ENCODE results near the gene ZDHHC13. TPM values are rescaled to one million over a fixed set of nuclear protein-coding genes. Genes with fewer than 3 reads are reported as not detected.

The ZDHHC13 gene
- total and polyA plus RNA-seq, 9 donors, result 5.7 to 15.4 (median 9.0) TPM

DNA sequence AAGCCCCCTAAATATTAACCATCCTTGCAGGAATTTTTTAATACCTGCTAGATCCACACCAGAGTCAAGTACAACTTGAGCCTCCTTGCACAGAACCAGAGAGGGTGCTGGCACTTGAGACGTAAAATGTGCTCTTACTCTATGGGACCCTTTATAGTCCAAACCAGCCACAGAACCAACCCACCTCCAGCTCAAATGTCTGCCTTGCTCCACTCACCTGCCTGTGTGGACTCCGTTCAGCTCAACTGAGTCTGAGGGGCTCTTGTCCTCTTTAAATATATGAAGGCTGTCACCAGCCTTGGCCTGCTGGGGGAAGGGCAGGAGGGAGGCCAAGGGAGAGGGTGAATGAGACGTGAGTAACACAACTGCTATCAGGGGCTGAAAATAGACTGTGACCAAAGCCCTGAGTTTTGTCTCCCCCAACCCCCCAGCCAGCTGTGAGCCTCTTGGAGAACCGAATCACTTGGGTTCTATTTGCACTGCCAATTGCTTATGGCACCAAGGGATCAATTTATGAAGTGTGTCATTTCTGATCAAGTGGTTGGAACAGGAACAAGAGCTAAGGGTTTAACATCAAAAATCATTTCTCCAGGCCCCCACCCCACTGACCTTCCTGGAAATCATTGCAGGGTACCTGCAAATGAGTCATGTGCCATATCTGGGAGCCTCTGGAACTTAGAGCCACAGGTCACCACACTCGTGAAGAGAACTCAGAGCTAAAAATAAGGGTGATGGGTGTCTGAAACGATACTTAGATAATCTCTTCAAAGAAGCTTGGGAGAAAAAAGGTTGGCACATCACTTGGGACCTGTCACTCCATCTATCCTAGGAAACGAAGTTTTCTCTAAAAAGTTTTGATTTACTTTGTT is 85.0 kb downstream of the ZDHHC13 start, which contains the start of gene CSRP3:
Gene CSRP3, minus strand, starts transcription at position 247 of the 869 bp plus-strand sequence. CDS start 9,535 bp downstream, outside the sequence.
- H3K36me3 ChIP-seq, result no peaks in the 10 kb centered on the region
- H3K4me1 ChIP-seq (ENCODE audit: insufficient read depth), result no peaks in the 10 kb centered on the region
- intact Hi-C loops (cut with DNase I), result no loop called here
- no peaks in the 10 kb centered on the region for H3K9me3 ChIP-seq
- H3K27ac ChIP-seq, result no peak within 1 kb of the TSS
- no peak for DNase-seq
- TF ChIP-seq POLR2A (IDR thresholded peaks at IDR 0.05), result no peak
- TF ChIP-seq, protein P1, sequence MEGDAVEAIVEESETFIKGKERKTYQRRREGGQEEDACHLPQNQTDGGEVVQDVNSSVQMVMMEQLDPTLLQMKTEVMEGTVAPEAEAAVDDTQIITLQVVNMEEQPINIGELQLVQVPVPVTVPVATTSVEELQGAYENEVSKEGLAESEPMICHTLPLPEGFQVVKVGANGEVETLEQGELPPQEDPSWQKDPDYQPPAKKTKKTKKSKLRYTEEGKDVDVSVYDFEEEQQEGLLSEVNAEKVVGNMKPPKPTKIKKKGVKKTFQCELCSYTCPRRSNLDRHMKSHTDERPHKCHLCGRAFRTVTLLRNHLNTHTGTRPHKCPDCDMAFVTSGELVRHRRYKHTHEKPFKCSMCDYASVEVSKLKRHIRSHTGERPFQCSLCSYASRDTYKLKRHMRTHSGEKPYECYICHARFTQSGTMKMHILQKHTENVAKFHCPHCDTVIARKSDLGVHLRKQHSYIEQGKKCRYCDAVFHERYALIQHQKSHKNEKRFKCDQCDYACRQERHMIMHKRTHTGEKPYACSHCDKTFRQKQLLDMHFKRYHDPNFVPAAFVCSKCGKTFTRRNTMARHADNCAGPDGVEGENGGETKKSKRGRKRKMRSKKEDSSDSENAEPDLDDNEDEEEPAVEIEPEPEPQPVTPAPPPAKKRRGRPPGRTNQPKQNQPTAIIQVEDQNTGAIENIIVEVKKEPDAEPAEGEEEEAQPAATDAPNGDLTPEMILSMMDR (IDR thresholded peaks at IDR 0.05), result no peak
- no peak for TF ChIP-seq EP300 (IDR thresholded peaks at IDR 0.05)
- H3K4me3 ChIP-seq, result no peak within 1 kb of the TSS
- WGBS, 3 donors, result 70 to 79% (median 74%) methylated on average over 7 of the region's 7 CpGs
- no peaks in the 10 kb centered on the region for H3K27me3 ChIP-seq

DNA sequence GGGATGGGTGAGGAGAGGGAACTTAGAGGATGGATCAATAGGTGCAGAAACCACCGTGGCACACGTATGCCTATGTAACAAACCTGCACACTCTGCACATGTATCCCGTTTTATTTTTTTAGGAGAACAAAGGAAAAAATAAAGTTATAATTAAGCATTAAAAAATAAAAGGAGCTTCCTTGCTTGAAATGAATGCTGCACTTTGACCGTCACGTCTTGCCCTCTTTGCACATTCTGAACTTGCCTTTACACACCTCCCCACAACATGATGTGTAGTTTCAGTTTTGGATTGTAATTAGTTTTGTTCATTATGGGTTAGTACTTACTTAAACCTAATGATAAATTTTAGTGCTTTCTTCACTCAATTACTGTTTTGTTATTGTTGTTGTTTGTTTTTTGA is 87.9 kb downstream of the ZDHHC13 start:
- Histone ChIP-seq H3K9me3 (no peaks in the 10 kb centered on the region), H3K36me3 (no peaks in the 10 kb centered on the region), H3K4me3 (no peak overlapping the region), H3K4me1 (ENCODE audit: insufficient read depth) (no peaks in the 10 kb centered on the region), H3K27me3 (no peaks in the 10 kb centered on the region), H3K27ac (no peak overlapping the region)
- WGBS, 3 donors, result 88 to 91% (median 91%) methylated on average over 5 of the region's 5 CpGs
- DNase-seq, result no peak
- TF ChIP-seq, protein P1 (IDR thresholded peaks at IDR 0.05), result no peak
- TF ChIP-seq EP300 (IDR thresholded peaks at IDR 0.05), result no peak
- TF ChIP-seq POLR2A (IDR thresholded peaks at IDR 0.05), result no peak
- intact Hi-C loops (cut with DNase I), result no loop called here

DNA sequence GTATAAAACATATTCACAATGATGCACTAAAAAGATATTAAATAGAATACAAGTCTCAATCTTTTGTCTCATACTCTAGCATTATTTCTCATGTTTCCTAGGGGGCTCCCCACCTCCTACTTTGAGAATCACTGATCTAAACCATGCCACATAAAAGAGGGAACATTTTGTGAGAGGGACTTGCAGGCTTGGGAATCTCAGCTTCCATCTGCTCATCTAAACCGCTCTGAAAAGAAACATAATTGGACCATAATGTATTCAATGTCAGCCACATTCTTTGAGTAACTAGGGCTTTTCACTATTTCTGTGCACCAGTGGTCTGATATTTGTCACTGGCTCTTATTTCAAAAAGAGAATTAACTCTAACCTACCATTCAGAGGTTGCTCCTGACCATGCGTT is 91.2 kb downstream of the ZDHHC13 start:
- 78 to 86% (median 80%) methylated on average over 2 of the region's 2 CpGs for WGBS, 3 donors
- Histone ChIP-seq H3K27ac (no peak overlapping the region), H3K27me3 (no peaks in the 10 kb centered on the region), H3K9me3 (no peaks in the 10 kb centered on the region), H3K36me3 (no peaks in the 10 kb centered on the region), H3K4me3 (no peak overlapping the region), H3K4me1 (ENCODE audit: insufficient read depth) (no peaks in the 10 kb centered on the region)
- intact Hi-C loops (cut with DNase I), result no loop called here
- no peak for TF ChIP-seq POLR2A (IDR thresholded peaks at IDR 0.05)
- no peak for TF ChIP-seq EP300 (IDR thresholded peaks at IDR 0.05)
- TF ChIP-seq, protein P1 (IDR thresholded peaks at IDR 0.05), result no peak
- no peak for DNase-seq

DNA sequence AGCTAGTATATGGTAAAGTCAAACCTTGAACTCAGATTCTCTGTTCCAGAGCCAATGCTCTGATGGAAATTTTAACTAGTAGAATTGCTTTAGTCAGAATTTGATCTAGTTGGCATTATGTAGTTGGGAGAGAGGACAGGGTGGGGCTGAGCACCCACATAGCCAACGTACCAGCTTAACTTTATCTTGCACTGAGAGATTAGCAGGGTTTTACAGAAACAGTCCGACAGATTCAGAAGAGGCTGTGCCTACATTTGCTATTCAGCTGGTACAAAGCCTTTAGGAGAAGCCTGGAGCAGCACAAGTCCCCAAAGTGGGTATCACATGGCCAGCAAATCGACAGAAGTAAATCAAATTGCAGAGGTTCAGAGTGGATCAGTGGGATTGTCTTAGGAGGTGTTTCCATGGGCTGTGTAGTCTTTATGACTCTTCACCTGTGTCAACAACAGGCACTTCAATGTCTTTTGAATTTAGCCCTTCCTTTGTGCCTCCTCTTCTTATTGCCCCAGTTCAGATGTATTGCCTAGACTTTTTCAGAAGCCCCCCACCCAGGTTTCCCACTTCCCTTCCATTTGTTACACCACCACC is 92.1 kb downstream of the ZDHHC13 start:
- no peak for TF ChIP-seq POLR2A (IDR thresholded peaks at IDR 0.05)
- WGBS, 3 donors, result 68 to 77% (median 72%) methylated on average over 3 of the region's 3 CpGs
- Histone ChIP-seq H3K36me3 (no peaks in the 10 kb centered on the region), H3K27me3 (no peaks in the 10 kb centered on the region), H3K4me3 (no peak overlapping the region), H3K9me3 (no peaks in the 10 kb centered on the region), H3K4me1 (ENCODE audit: insufficient read depth) (no peaks in the 10 kb centered on the region), H3K27ac (no peak overlapping the region)
- intact Hi-C loops (cut with DNase I), result no loop called here
- DNase-seq, result no peak
